NT2/D1 (cell line): Measurements from ENCODE around the gene DIAPH3.

Experiments used
- SUZ12 ChIP-seq: IDR thresholded peaks from 2 replicates; pipeline ENCODE4 v1.6.1; 2011; ENCODE audit not compliant: insufficient read length, insufficient read depth; ENCODE audit errors: extremely low read depth
- YY1 ChIP-seq: IDR thresholded peaks from 2 replicates; pipeline ENCODE4 v1.6.1; 2011; ENCODE audit not compliant: insufficient read length, insufficient read depth
- ZNF274 ChIP-seq: IDR thresholded peaks from 2 replicates; pipeline ENCODE4 v1.6.1; 2011; ENCODE audit warnings: mild to moderate bottlenecking, low read depth, low read length

DNA sequence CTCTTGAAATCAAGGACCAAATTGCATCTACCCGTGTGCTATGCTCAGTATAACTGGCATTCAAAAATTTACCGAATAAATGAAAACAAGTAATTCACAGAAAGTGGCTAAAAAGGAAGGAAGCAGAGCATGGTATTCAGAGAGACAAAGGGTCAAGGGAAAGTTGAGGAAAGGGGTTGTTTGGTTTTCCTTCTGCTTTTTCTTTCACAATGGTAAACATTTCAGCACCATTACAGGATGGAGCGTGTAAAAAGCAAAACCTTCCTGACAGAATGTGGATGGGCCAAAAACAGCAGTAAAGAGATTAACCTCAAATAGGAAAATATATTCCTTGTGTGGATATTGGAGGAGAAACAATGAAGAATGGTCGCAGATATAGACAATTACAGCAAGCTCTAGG, 14.8 kb downstream of the DIAPH3 start:
- TF ChIP-seq ZNF274, result no peak
- TF ChIP-seq YY1, result no peak
- no peak for TF ChIP-seq SUZ12
